Endothelial cell of umbilical vein (primary cell): ENCODE data around the gene ST6GALNAC4. TPM values are rescaled to one million over a fixed set of nuclear protein-coding genes. Genes with fewer than 3 reads are reported as not detected.
A peak's percentile ranks its signal among the peaks of the same experiment; 100 is the strongest.

ENCODE experiments used
- BruUV-seq: library from RNA; stranded (reverse); fragments of 400-500 nt; replicated peaks from 2 replicates; lab custom pipeline; 2021; lab: Mats Ljungman, UMichigan
- CTCF ChIA-PET: fragments of 300-600, 350-600 bp; sonication (Branson Sonifier 250); formaldehyde crosslinking; loops from one replicate; lab custom pipeline; 2021; ENCODE audit warnings: antibody characterized with exemption, inconsistent platforms; lab: Charles Lee
- POLR2A ChIA-PET: fragments of 300-600, 350-600 bp; sonication (Branson Sonifier 250); formaldehyde crosslinking; loops from one replicate; lab custom pipeline; 2021; ENCODE audit warnings: antibody characterized with exemption, inconsistent platforms; lab: Charles Lee
- DNase-seq: peaks from one replicate; pipeline ENCODE4 v3.0.0-alpha.2; 2011; ENCODE audit warnings: low read depth, low spot score
- FAIRE-seq: peaks from 2 replicates; lab custom pipeline; 2011; peaks lifted over from hg19 to GRCh38; lab: Jason Lieb, UNC
- H2AFZ ChIP-seq: 2 replicates; pipeline ENCODE4 v1.6.0; 2012; ENCODE audit warnings: low read depth, low read length, control low read depth, inconsistent platforms
- H3K27ac ChIP-seq: 2 replicates; pipeline ENCODE4 v1.5.1; 2011; ENCODE audit warnings: low read depth, mild to moderate bottlenecking, control low read depth, low read length, moderate library complexity; ENCODE audit not compliant: insufficient read depth
- H3K27me3 ChIP-seq, 2 experiments: 2 replicates each; pipeline versions ENCODE4 v1.6.0 to v1.6.1; 2011; ENCODE audit warnings: low read length in 2 of 2, mixed read lengths in 1 of 2; ENCODE audit not compliant: control insufficient read depth in 2 of 2, insufficient read depth in 2 of 2
- H3K36me3 ChIP-seq, 2 experiments: 2 replicates in 1 of 2; 3 replicates in 1 of 2; pipeline ENCODE4 v1.5.1; 2011; ENCODE audit warnings: low read length in 2 of 2, mild to moderate bottlenecking in 1 of 2, moderate library complexity in 1 of 2; ENCODE audit not compliant: control insufficient read depth in 2 of 2, insufficient read depth in 2 of 2; ENCODE audit errors: extremely low read depth in 1 of 2
- H3K4me1 ChIP-seq: 3 replicates; pipeline ENCODE4 v1.5.1; 2011; ENCODE audit warnings: mild to moderate bottlenecking, low read length; ENCODE audit not compliant: control insufficient read depth, insufficient read depth; ENCODE audit errors: extremely low read depth
- H3K4me2 ChIP-seq: 2 replicates; pipeline ENCODE4 v1.6.1; 2011; ENCODE audit warnings: low read length, control low read depth, mixed read lengths; ENCODE audit not compliant: insufficient read depth
- H3K4me3 ChIP-seq, 3 experiments: fragments of 200-600 bp in 1 of 3; sonication (generic), shearing (Covaris generic) in 1 of 3; replicated peaks in 1 of 3; 2 replicates each; pipeline ENCODE4 v1.5.1; 2011 to 2016; ENCODE audit warnings: control low read depth in 3 of 3, low read length in 3 of 3, mild to moderate bottlenecking in 2 of 3, inconsistent platforms in 1 of 3, low read depth in 1 of 3, moderate library complexity in 1 of 3; ENCODE audit not compliant: insufficient read depth in 1 of 3
- H3K79me2 ChIP-seq: 2 replicates; pipeline ENCODE4 v1.6.0; 2012; ENCODE audit warnings: low read length, inconsistent platforms; ENCODE audit not compliant: control insufficient read depth, insufficient read depth
- H3K9ac ChIP-seq: replicated peaks from 2 replicates; pipeline ENCODE3; 2011; ENCODE audit warnings: low read length, control low read depth; ENCODE audit not compliant: insufficient read depth; ENCODE audit errors: extremely low read depth
- H3K9me1 ChIP-seq: replicated peaks from 3 replicates; pipeline ENCODE4 v1.6.0; 2011; ENCODE audit warnings: mild to moderate bottlenecking, low read length; ENCODE audit not compliant: control insufficient read depth, insufficient read depth; ENCODE audit errors: extremely low read depth
- H3K9me3 ChIP-seq: replicated peaks from 2 replicates; pipeline ENCODE4 v1.5.1; 2012; ENCODE audit warnings: low read length, inconsistent platforms; ENCODE audit not compliant: control insufficient read depth, insufficient read depth
- H4K20me1 ChIP-seq: replicated peaks from 2 replicates; pipeline ENCODE3; 2011; ENCODE audit warnings: mild to moderate bottlenecking, low read length; ENCODE audit not compliant: control insufficient read depth, insufficient read depth; ENCODE audit errors: extremely low read depth
- CTCF ChIP-seq, 2 donors: IDR thresholded peaks; 1 replicate in 1 of 2; 2 replicates in 1 of 2; pipeline ENCODE4 v1.5.1; 2011; ENCODE audit warnings: low read length in 2 of 2, mild to moderate bottlenecking in 2 of 2, moderate library complexity in 2 of 2, control low read depth in 1 of 2, inconsistent platforms in 1 of 2, low read depth in 1 of 2; ENCODE audit not compliant: insufficient read depth in 1 of 2; ENCODE audit errors: extremely low read depth in 1 of 2
- EZH2 ChIP-seq: IDR thresholded peaks from 2 replicates; pipeline ENCODE4 v1.6.1; 2012; ENCODE audit warnings: borderline replicate concordance, low read depth, mild to moderate bottlenecking, moderate library complexity, low read length, inconsistent platforms; ENCODE audit not compliant: severe bottlenecking
- FOS ChIP-seq: IDR thresholded peaks from 2 replicates; pipeline ENCODE4 v1.6.1; 2011; ENCODE audit warnings: mild to moderate bottlenecking, low read length, moderate library complexity, borderline replicate concordance; ENCODE audit not compliant: insufficient read depth
- GATA2 ChIP-seq: IDR thresholded peaks from 2 replicates; pipeline ENCODE4 v1.7.0; 2011; ENCODE audit warnings: low read depth, mild to moderate bottlenecking, moderate library complexity, mixed read lengths, low read length; ENCODE audit not compliant: insufficient read length, insufficient read depth
- JUN ChIP-seq: IDR thresholded peaks from 2 replicates; pipeline ENCODE4 v1.6.1; 2011; ENCODE audit warnings: borderline replicate concordance, low read depth; ENCODE audit not compliant: insufficient read length, insufficient read depth
- MAX ChIP-seq: IDR thresholded peaks from 2 replicates; pipeline ENCODE4 v1.6.1; 2011; ENCODE audit not compliant: insufficient read depth, insufficient read length
- MYC ChIP-seq: IDR thresholded peaks from one replicate; pipeline ENCODE4 v1.6.1; 2011; ENCODE audit warnings: mild to moderate bottlenecking, low read depth, low read length
- POLR2A ChIP-seq: IDR thresholded peaks from 2 replicates; pipeline ENCODE4 v1.6.1; 2012; ENCODE audit warnings: low read depth, mild to moderate bottlenecking, control low read depth, low read length
- POLR2AphosphoS5 ChIP-seq: IDR thresholded peaks from 2 replicates; pipeline ENCODE4 v1.6.1; 2012; ENCODE audit warnings: low read depth, mild to moderate bottlenecking, control low read depth, low read length, moderate library complexity; ENCODE audit not compliant: insufficient read depth
- dilution Hi-C: fragments of 300-500 bp; cut with MboI; formaldehyde crosslinking; loops from one replicate; pipeline ENCODE4 v1.15.0; 2019; ENCODE audit warnings: low sequenced_read_pairs; ENCODE audit not compliant: extremely low pct_ligation_motif_present
- intact Hi-C: fragments of 100-400 bp; cut with micrococcal nuclease; formaldehyde crosslinking; loops from one replicate; pipeline ENCODE4 v1.10.0; 2022
- polyA plus RNA-seq, 4 experiments: library from polyadenylated mRNA; depleted of rRNA in 3 of 4; stranded (reverse) in 3 of 4; unstranded in 1 of 4; fragments of >200 nt; gene quantifications; 2 replicates each; pipeline versions ENCODE4 v1.2.1 to v1.2.3, GENCODE V29; 2011 to 2012; ENCODE audit warnings: missing spikeins in 1 of 4
- total RNA-seq: library from RNA; stranded (reverse); gene quantifications from 2 replicates; pipeline ENCODE4 v1.2.3, GENCODE V29; 2021

The ST6GALNAC4 gene
- total and polyA plus RNA-seq, 2 donors (not counting 3 experiments of a cell fraction or from before 2014, with no cell fraction given), result 45.9 to 85.3 TPM

- dilution Hi-C loops, result no loop called here
- FAIRE-seq (peak; percentile 49), DNase-seq (no peak)
- Histone ChIP-seq H3K9me1 (no peaks in the 10 kb centered on the region), H3K4me1 (peaks cover 41% of the 10 kb centered on the region), H3K79me2 (no peaks in the 10 kb centered on the region), H3K9me3 (no peaks in the 10 kb centered on the region), H3K27me3 (no peaks in the 10 kb centered on the region), H2AFZ (no peak overlapping the region), H4K20me1 (no peaks in the 10 kb centered on the region), H3K9ac (no peak overlapping the region), H3K4me2 (no peak overlapping the region), H3K36me3 (peaks cover 0 to 5% of the 10 kb centered on the region in 2 experiments), H3K4me3 (no peak overlapping the region), H3K27ac (peak overlapping the region; percentile 63)
- ChIA-PET POLR2A (no interaction called here), CTCF (interaction anchor here (1.2 to 1.5 kb wide), 2 partner anchors 36 to 171 kb away, joined by 4 read pairs; partner anchors contain the start of gene TOR2A)
- no TSS peak for BruUV-seq
- TF ChIP-seq EZH2 (no peak), MYC (no peak), FOS (no peak), POLR2A (no peak), MAX (no peak), CTCF (IDR thresholded peaks at IDR 0.05; ENCODE audit: extremely low read depth in 1 of 2, insufficient read depth in 1 of 2, low read depth in 1 of 2, low read length in 2 of 2) (no peak), POLR2AphosphoS5 (no peak), JUN (no peak), GATA2 (no peak)
- intact Hi-C loops, result loop anchor here (1.0 kb wide), 1 partner anchor 12 kb away; the partner anchor contains the start of gene ST6GALNAC4
These were observed 11.1 kb downstream of the ST6GALNAC4 start for GRCh38 chr9:127905788-127906191.
